ENCODE measurements around the gene EFS.

EFS gene

DNA sequence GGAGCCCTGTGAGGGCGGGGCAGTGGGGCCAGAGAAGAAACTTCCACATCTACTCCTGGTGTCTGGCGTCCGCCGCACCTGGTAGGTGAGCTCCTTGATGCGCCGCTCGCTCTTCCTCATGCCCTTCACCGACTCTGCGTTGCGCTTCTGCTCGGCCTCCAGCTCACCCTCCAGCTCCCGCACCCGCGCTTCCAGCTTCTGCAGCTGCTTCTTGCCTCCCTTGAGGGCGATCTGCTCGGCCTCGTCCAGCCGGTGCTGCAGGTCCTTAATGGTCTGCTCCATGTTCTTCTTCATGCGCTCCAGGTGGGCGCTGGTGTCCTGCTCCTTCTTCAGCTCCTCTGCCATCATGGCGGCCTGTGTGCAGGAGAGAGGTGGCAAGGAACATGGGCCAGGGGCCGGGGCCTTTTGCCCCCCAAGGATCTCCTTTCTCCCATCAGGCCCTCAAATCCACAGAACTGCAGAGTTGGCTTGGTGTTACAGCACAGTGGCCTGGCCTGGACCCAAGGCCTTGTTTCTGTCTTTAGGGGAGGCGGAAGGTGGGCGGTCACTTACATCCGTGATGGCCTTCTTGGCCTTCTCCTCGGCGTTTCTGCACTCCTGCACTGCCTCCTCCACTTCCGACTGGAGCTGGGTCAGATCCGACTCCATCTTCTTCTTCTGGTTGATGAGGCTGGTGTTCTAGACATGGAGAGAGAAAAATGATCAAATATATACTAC lies 19.6 kb upstream of the EFS start:
- Histone ChIP-seq H3K27ac (ENCODE audit: low read length) (no peak overlapping the region), H3K36me3 (ENCODE audit: control insufficient read depth, low read depth, low read length) (no peaks in the 10 kb centered on the region), H3K27me3 (ENCODE audit: control insufficient read depth, insufficient read depth, low read length) (no peaks in the 10 kb centered on the region), H3K9ac (ENCODE audit: low read length) (no peak overlapping the region), H3K4me1 (ENCODE audit: control insufficient read depth, low read depth, low read length) (no peaks in the 10 kb centered on the region), H3K9me3 (ENCODE audit: control insufficient read depth, low read depth, low read length) (no peaks in the 10 kb centered on the region), H3K4me3 (ENCODE audit: low read length) (no peak overlapping the region)

DNA sequence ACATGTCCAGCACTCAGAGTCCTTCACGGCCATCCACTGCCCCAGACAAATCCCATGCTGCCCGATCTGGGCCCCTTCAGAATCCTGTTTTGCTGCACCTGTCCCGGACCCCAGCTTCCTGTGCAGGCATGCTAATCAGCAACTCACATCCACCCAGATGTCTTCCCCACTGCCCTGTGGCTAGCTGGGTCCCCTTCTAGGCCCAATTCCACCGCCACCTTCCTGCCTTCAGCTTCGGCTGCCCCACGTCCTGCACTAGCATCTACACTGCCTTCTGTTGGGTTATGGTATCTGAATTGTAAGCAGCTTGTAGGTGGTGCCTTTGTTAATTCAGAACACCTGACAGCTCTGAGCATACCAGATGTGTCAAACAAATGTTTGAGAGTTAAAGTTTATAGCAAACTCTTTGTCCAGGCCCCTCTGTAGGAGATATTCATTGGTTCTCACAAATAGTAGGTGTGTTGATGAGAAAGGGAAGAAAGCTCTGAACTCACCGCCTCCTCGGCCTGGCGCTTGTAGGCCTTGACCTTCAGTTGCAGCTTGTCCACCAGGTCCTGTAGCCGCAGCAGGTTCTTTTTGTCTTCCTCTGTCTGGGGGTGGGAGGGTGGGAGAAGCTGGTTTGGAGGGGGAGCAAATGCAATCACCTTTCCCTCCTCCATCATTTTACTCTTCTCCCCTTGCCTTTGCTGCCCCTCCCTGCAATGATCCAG lies 17.9 kb upstream of the EFS start:
- Histone ChIP-seq H3K9ac (ENCODE audit: low read length) (no peak overlapping the region), H3K27ac (ENCODE audit: low read length) (no peak overlapping the region), H3K4me1 (ENCODE audit: control insufficient read depth, low read depth, low read length) (no peaks in the 10 kb centered on the region), H3K36me3 (ENCODE audit: control insufficient read depth, low read depth, low read length) (no peaks in the 10 kb centered on the region), H3K27me3 (ENCODE audit: control insufficient read depth, insufficient read depth, low read length) (peaks cover 2% of the 10 kb centered on the region), H3K4me3 (ENCODE audit: low read length) (no peak overlapping the region), H3K9me3 (ENCODE audit: control insufficient read depth, low read depth, low read length) (no peaks in the 10 kb centered on the region)

DNA sequence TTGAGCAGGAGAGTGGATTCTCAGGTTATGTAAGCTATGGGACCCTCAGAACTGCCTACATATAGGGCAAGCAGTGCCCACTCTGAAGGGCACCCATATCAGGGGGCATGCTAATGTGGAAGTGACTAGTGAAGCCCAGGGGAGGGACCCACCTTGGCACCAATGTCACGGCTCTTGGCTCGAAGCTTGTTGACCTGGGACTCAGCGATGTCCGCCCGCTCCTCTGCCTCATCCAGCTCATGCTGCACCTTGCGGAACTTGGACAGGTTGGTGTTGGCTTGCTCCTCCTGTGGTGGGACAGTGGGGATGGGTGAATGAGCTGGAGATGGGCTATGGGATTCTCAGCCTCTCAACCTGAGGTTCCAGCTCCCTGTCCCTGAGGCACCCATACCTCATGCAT lies 17.3 kb upstream of the EFS start:
- H3K4me1 ChIP-seq (ENCODE audit: control insufficient read depth, low read depth, low read length): no peaks in the 10 kb centered on the region
- no peak overlapping the region for H3K9ac ChIP-seq (ENCODE audit: low read length)
- no peak overlapping the region for H3K4me3 ChIP-seq (ENCODE audit: low read length)
- no peak overlapping the region for H3K27ac ChIP-seq (ENCODE audit: low read length)
- H3K27me3 ChIP-seq (ENCODE audit: control insufficient read depth, insufficient read depth, low read length): peaks cover 8% of the 10 kb centered on the region
- H3K9me3 ChIP-seq (ENCODE audit: control insufficient read depth, low read depth, low read length): no peaks in the 10 kb centered on the region
- H3K36me3 ChIP-seq (ENCODE audit: control insufficient read depth, low read depth, low read length): no peaks in the 10 kb centered on the region

DNA sequence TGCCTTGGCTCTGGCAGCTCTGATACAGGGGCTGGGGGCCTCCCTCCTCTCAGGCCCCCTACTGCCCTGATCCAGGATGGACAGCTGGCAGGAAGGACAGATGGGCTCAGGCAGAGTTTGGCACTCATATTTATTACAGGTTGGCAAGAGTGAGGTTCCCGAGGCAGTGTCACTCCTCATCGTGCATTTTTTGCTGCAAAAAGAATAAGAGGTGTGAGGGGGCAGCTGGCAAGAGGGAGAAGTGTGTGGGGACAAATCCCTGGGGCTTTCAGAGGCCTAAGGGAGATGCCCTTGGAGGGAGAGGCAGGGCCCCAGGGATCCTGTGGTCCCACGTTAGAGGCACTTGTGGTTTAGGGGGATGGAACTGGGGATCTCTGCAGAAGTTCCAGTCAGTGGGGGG lies 16.9 kb upstream of the EFS start:
- Histone ChIP-seq H3K36me3 (ENCODE audit: control insufficient read depth, low read depth, low read length) (no peaks in the 10 kb centered on the region), H3K9ac (ENCODE audit: low read length) (no peak overlapping the region), H3K4me3 (ENCODE audit: low read length) (no peak overlapping the region), H3K27ac (ENCODE audit: low read length) (no peak overlapping the region), H3K9me3 (ENCODE audit: control insufficient read depth, low read depth, low read length) (no peaks in the 10 kb centered on the region), H3K27me3 (ENCODE audit: control insufficient read depth, insufficient read depth, low read length) (peaks cover 8% of the 10 kb centered on the region), H3K4me1 (ENCODE audit: control insufficient read depth, low read depth, low read length) (no peaks in the 10 kb centered on the region)

DNA sequence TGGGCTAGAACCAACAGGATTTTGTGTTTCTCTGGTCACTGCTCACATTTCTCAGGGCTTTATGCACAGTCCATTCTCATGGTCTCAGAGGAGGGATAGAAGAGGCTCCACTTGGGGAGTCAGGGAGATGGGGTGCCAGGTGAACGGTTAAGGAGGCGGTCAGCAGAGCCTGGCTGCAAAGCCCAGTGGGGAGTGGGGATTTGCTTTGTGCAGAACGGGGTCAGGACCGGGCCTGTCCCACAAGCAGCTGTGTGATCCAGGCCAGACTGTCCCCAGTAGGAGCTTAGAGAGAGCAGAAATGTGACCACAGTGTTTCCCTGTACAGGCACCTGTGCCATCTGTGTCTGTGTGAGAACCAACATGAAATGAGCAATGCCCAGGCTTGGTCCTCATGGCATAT lies 16.0 kb upstream of the EFS start:
- H3K4me3 ChIP-seq (ENCODE audit: low read length): no peak overlapping the region
- peaks cover 4% of the 10 kb centered on the region for H3K4me1 ChIP-seq (ENCODE audit: control insufficient read depth, low read depth, low read length)
- peaks cover 8% of the 10 kb centered on the region for H3K27me3 ChIP-seq (ENCODE audit: control insufficient read depth, insufficient read depth, low read length)
- no peaks in the 10 kb centered on the region for H3K36me3 ChIP-seq (ENCODE audit: control insufficient read depth, low read depth, low read length)
- H3K9me3 ChIP-seq (ENCODE audit: control insufficient read depth, low read depth, low read length): no peaks in the 10 kb centered on the region
- H3K27ac ChIP-seq (ENCODE audit: low read length): no peak overlapping the region
- no peak overlapping the region for H3K9ac ChIP-seq (ENCODE audit: low read length)

DNA sequence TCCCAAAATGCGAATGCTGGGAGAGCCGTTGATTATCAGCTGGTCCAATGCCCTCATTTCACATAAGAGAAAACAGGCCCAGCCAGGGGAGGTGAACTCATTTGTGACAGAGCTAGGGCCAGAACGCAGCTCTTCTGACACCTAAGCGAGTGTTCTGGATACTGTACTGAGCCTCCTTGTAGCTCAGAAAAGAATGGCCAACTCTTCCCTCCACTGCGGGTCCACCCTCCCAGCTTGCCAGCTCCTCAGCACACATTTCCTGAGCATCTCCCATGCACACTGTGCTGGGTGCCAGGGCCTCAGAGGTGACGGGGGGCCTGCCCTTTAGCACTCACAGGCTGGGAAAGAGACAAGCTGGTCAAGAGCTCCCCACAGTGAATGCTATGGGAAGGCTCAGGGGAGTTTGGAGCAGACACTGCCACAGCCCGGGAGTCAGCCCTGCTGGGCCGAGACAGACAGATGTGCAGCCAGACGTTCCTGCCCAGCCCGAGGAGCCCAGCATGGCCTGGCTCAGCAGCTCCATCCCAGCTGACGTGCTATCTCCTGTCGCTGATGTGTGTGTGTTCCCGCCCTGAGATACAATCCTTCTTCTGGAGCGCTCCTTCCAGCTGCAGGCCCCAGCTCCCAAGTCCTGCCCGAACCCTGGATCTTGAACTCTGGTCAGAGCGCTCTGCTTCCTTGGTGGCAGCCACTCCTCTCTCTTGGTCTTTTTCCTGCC lies 15.4 kb upstream of the EFS start:
- Histone ChIP-seq H3K9ac (ENCODE audit: low read length) (no peak overlapping the region), H3K4me1 (ENCODE audit: control insufficient read depth, low read depth, low read length) (peaks cover 4% of the 10 kb centered on the region), H3K36me3 (ENCODE audit: control insufficient read depth, low read depth, low read length) (no peaks in the 10 kb centered on the region), H3K9me3 (ENCODE audit: control insufficient read depth, low read depth, low read length) (no peaks in the 10 kb centered on the region), H3K4me3 (ENCODE audit: low read length) (no peak overlapping the region), H3K27ac (ENCODE audit: low read length) (no peak overlapping the region), H3K27me3 (ENCODE audit: control insufficient read depth, insufficient read depth, low read length) (peaks cover 8% of the 10 kb centered on the region)

DNA sequence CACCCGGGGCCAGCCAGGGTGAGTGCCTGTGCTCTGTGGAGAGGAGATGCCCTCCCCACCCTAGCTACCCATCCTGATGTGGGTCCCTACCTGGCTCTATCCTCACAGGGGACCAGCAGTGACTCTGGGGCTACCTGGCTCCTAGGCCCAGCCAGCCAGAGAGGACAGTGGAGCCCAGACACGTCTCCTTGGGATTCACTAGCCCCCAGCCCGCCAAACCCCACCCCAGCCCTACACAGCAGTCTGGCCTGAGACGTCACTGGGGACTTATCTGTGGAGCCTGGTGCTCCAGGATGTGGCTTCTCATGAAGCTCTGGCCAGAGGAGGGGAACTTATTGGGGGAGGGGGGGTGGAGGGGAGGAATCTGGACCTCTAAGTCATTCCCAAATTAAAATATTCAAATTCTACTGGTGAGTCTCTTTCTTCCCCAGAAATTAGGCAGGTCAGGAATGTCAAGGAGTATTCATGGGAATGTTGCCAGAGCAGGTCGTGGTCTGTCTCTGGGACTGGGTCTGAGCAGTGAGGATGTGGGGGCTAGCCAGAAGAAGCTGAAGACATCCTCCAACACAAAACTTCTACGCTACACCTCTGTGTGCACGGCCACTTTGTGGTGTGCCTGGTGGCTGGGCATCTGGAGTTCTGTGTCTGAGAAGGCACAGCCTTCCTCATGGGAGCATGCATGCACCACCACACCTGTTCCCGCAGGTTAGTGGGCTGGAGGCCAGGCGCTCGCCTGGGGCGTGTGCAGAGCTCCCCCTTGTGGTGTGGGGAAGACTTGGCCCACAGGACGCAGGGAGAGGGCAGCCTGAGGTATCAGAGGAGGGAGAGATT lies 14.6 kb upstream of the EFS start:
- Histone ChIP-seq H3K9me3 (ENCODE audit: control insufficient read depth, low read depth, low read length) (no peaks in the 10 kb centered on the region), H3K27me3 (ENCODE audit: control insufficient read depth, insufficient read depth, low read length) (peaks cover 8% of the 10 kb centered on the region), H3K36me3 (ENCODE audit: control insufficient read depth, low read depth, low read length) (no peaks in the 10 kb centered on the region), H3K4me3 (ENCODE audit: low read length) (no peak overlapping the region), H3K4me1 (ENCODE audit: control insufficient read depth, low read depth, low read length) (peaks cover 4% of the 10 kb centered on the region), H3K27ac (ENCODE audit: low read length) (no peak overlapping the region), H3K9ac (ENCODE audit: low read length) (no peak overlapping the region)

DNA sequence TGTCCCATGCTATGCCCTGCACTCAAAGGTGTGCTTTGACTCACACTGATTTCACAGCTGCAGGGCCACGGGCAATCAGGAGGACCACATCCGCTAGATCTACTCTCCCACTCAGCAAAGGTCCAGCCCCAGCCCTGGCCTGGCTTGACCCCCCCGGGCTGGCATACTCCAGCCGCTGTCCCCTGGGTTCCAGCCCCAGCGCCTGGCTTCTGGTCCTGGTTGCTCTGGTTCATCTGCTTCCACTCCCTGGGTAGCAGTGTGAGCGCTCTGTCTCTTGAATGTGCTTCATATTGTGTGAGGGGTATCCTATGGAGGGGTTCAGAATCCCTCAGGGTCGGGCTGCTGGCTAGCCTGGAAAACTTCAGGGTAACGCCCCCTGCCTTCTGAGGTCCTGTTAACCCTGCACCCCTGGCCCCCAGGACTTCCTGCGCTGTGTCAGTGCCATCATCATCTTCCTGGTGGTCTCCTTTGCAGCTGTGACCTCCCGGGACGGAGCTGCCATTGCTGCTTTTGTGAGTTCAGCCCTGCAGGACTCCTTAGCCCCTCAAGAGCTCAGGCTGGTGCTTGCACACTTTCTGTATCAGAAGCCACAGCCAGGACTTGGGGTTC lies 13.7 kb upstream of the EFS start:
- H3K36me3 ChIP-seq (ENCODE audit: control insufficient read depth, low read depth, low read length): no peaks in the 10 kb centered on the region
- H3K9ac ChIP-seq (ENCODE audit: low read length): no peak overlapping the region
- no peak overlapping the region for H3K4me3 ChIP-seq (ENCODE audit: low read length)
- H3K27me3 ChIP-seq (ENCODE audit: control insufficient read depth, insufficient read depth, low read length): peaks cover 8% of the 10 kb centered on the region
- no peaks in the 10 kb centered on the region for H3K9me3 ChIP-seq (ENCODE audit: control insufficient read depth, low read depth, low read length)
- H3K4me1 ChIP-seq (ENCODE audit: control insufficient read depth, low read depth, low read length): peaks cover 4% of the 10 kb centered on the region
- H3K27ac ChIP-seq (ENCODE audit: low read length): no peak overlapping the region

DNA sequence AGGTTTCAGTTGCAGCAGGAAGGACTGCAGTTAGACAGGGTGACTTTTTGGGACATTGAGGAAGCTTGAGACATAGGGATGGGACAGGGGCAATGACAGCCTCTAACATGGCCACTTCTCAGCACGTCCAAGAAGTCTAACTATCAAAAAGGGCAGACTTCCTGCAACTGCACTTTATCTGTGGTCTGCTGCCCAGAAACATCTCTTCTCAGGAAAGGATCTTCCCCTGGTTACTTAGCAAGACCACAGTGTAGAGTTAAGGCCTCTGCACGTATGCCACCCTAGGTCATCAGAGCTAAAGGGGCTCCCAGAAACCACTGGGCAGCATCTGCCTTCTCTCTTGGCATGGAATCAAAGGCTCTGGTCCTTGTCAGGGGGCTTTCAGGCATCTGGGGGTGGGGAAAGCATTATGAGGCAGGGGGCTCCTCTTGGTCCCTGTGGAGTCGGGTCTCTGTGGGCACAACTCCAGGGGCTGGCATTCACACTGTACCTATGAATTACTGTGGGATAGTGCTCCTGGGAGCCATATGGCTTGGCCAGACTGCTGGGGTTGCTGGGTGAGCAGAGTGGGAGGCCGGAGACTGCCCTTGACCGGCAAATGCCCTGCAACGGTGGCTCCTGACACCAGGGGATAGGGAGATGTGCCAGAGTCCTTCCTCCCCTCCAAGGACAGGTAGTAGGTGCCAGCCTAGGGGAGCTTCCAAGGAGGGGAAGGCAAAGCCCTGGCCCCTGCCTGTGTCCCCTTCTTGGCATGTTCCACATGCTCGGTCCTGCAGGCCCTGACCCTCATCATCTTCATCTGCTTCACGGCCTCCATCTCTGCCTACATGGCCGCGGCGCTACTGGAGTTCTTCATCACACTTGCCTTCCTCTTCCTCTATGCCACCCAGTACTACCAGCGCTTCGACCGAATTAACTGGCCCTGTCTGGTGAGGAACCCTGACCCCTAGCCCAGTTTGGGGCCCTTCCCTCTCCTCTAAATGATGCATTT lies 12.9 kb upstream of the EFS start:
- no peak overlapping the region for H3K27ac ChIP-seq (ENCODE audit: low read length)
- H3K27me3 ChIP-seq (ENCODE audit: control insufficient read depth, insufficient read depth, low read length): peaks cover 8% of the 10 kb centered on the region
- no peak overlapping the region for H3K4me3 ChIP-seq (ENCODE audit: low read length)
- no peaks in the 10 kb centered on the region for H3K36me3 ChIP-seq (ENCODE audit: control insufficient read depth, low read depth, low read length)
- no peak overlapping the region for H3K9ac ChIP-seq (ENCODE audit: low read length)
- H3K4me1 ChIP-seq (ENCODE audit: control insufficient read depth, low read depth, low read length): peaks cover 4% of the 10 kb centered on the region
- no peaks in the 10 kb centered on the region for H3K9me3 ChIP-seq (ENCODE audit: control insufficient read depth, low read depth, low read length)

DNA sequence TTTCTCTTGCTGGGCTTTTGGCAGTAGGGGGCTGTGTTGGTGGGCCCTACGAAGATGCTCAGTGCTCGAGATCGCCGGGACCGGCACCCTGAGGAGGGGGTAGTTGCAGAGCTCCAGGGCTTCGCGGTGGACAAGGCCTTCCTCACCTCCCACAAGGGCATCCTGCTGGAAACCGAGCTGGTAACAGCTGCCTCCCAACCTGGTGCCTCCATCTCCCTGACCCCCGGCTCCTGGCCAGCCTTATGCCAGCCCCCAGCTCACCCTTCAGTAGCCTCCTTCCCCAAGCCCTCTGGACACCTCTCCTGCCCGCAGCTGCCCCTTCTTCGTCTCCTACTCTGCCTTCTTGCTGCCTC lies 12.2 kb upstream of the EFS start:
- Histone ChIP-seq H3K4me3 (ENCODE audit: low read length) (no peak overlapping the region), H3K4me1 (ENCODE audit: control insufficient read depth, low read depth, low read length) (peaks cover 4% of the 10 kb centered on the region), H3K27me3 (ENCODE audit: control insufficient read depth, insufficient read depth, low read length) (peaks cover 8% of the 10 kb centered on the region)

More for the DNA sequence above, 12.2 kb upstream of the EFS start:
- no peaks in the 10 kb centered on the region for H3K36me3 ChIP-seq (ENCODE audit: control insufficient read depth, low read depth, low read length)
- no peaks in the 10 kb centered on the region for H3K9me3 ChIP-seq (ENCODE audit: control insufficient read depth, low read depth, low read length)
- H3K27ac ChIP-seq (ENCODE audit: low read length): no peak overlapping the region
- no peak overlapping the region for H3K9ac ChIP-seq (ENCODE audit: low read length)

All from iPS-18a (cell line).